Measurements from ENCODE around the gene STAM. TPM values are rescaled to one million over a fixed set of nuclear protein-coding genes. Genes with fewer than 3 reads are reported as not detected.
A peak's percentile ranks its signal among the peaks of the same experiment; 100 is the strongest.

STAM gene
- total and polyA plus RNA-seq, 9 of the 15 experiments (the other 6 are each of a cell fraction or from before 2014, with no cell fraction given) = 13.8 to 33.5 (median 26.4) TPM

- H3K4me3 ChIP-seq = no peak overlapping the region
- H3K27me3 ChIP-seq (ENCODE audit: control insufficient read depth in 2 of 2, insufficient read depth in 2 of 2, low read length in 2 of 2) = no peaks in the 10 kb centered on the region
- H4K20me1 ChIP-seq (replicated peaks; ENCODE audit: control insufficient read depth, insufficient read depth, low read length) = no peaks in the 10 kb centered on the region
- H3K9me1 ChIP-seq (ENCODE audit: control insufficient read depth, insufficient read depth, low read length) = no peaks in the 10 kb centered on the region
- no peak overlapping the region for H3K9ac ChIP-seq (ENCODE audit: insufficient read depth in 1 of 2, low read depth in 2 of 2, low read length in 2 of 2)
- ChIA-PET POLR2A (no interaction called here), CTCF (ENCODE audit: low intra/inter-chr PET ratio) (no interaction called here)
- peak; percentile 19 to 69 (median 39) for DNase-seq (ENCODE audit: extremely low read depth in 1 of 4, low spot score in 3 of 4)
- peak; percentile 83 for FAIRE-seq
- no peaks in the 10 kb centered on the region for H3K79me2 ChIP-seq (ENCODE audit: control insufficient read depth, insufficient read depth, low read length)
- no TSS peak for BruUV-seq (replicated peaks)
- in situ Hi-C loops (cut with MboI) (no loop called here), intact Hi-C loops (cut with micrococcal nuclease) (loop anchor here (1.0 to 10.0 kb wide), 6 partner anchors 92 to 764 kb away; no protein-coding TSS in a partner anchor)
- no peak overlapping the region; the same call in 1 of the 2 replicates for H2AFZ ChIP-seq (ENCODE audit: low read depth, low read length)
- peaks cover 2 to 6% of the 10 kb centered on the region in 2 experiments; a peak in 2 of 5 replicates for H3K4me1 ChIP-seq (replicated peaks in 1 of 2; ENCODE audit: control insufficient read depth in 2 of 2, insufficient read depth in 2 of 2, low read length in 2 of 2)
- H3K27ac ChIP-seq (ENCODE audit: extremely low read depth, low read depth, low read length) = no peak overlapping the region
- 25% methylated on average over 8 of the region's 8 CpGs for WGBS (ENCODE audit: insufficient coverage, low coverage, missing lambda C conversion rate)
- peak; percentile 97 for ATAC-seq
- no peaks in the 10 kb centered on the region for H3K36me3 ChIP-seq (ENCODE audit: control insufficient read depth, insufficient read depth, low read length)
- H3K4me2 ChIP-seq (ENCODE audit: insufficient read depth, low read length) = no peak overlapping the region
- no peaks in the 10 kb centered on the region for H3K9me3 ChIP-seq (replicated peaks; ENCODE audit: control insufficient read depth, insufficient read depth, low read depth, low read length)
- TF ChIP-seq MGA (IDR thresholded peaks at IDR 0.05) (no peak), STAG1 (CRISPR knock-in tag; IDR thresholded peaks at IDR 0.05; ENCODE audit: borderline replicate concordance) (peak; percentile 51; the same call in 1 of the 2 replicates), ELK1 (CRISPR knock-in tag; IDR thresholded peaks at IDR 0.05) (no peak), SMC3 (conservative IDR thresholded peaks at IDR 0.05; ENCODE audit: insufficient read depth, low read depth, low read length) (peak; percentile 69), SRSF3 (IDR thresholded peaks at IDR 0.05; ENCODE audit: insufficient read depth, low read length) (no peak), DEAF1 (CRISPR knock-in tag; IDR thresholded peaks at IDR 0.05) (peak; percentile 59)
These were observed 44.9 kb upstream of the STAM start for GRCh38 chr10:17599089-17599488.
